HG03342 (cell line): ENCODE data around the gene APBB2.
A peak's percentile ranks its signal among the peaks of the same experiment; 100 is the strongest.
"Not testable (repeated sequence)": the region's sequence is repeated elsewhere in the genome, so short reads cannot be mapped to it uniquely, and the experiment has no call there.

Experiments used
- ATAC-seq: cut with Tn5 transposase; IDR thresholded peaks from one replicate; pipeline ENCODE4 v1.9.1; 2021; ENCODE audit warnings: mild to moderate bottlenecking, moderate library complexity; ENCODE audit not compliant: unreplicated experiment

APBB2 gene

GRCh38 chr4:41029098-41029497 is 185.2 kb downstream of the APBB2 start:
- ATAC-seq = no peak

- ATAC-seq = no peak
Measured at GRCh38 chr4:41028392-41029076, 185.8 kb downstream of the APBB2 start.

GRCh38 chr4:41026971-41027370 is 187.4 kb downstream of the APBB2 start:
- no peak for ATAC-seq

GRCh38 chr4:41025824-41026223 is 188.5 kb downstream of the APBB2 start:
- ATAC-seq = no peak

GRCh38 chr4:41024556-41025491 is 189.5 kb downstream of the APBB2 start:
- ATAC-seq = no peak

- ATAC-seq = no peak
Measured at GRCh38 chr4:41022116-41022515, 192.2 kb downstream of the APBB2 start.

GRCh38 chr4:41015016-41015675 is 199.2 kb downstream of the APBB2 start:
- ATAC-seq = no peak

- ATAC-seq = no peak
Measured at GRCh38 chr4:41014158-41014557, 200.2 kb downstream of the APBB2 start.

- ATAC-seq = no peak
Measured at GRCh38 chr4:41013746-41014145, 200.6 kb downstream of the APBB2 start.

- ATAC-seq = no peak
Measured at GRCh38 chr4:41012911-41013310, 201.4 kb downstream of the APBB2 start.

GRCh38 chr4:41012293-41012692 is 202.0 kb downstream of the APBB2 start:
- ATAC-seq = no peak

- no peak for ATAC-seq
Measured at GRCh38 chr4:41009411-41009810, 204.9 kb downstream of the APBB2 start.

- ATAC-seq = no peak
Measured at GRCh38 chr4:41006141-41006540, 208.2 kb downstream of the APBB2 start.

GRCh38 chr4:41002309-41002708 is 212.0 kb downstream of the APBB2 start:
- no peak for ATAC-seq

GRCh38 chr4:41000356-41000755 is 214.0 kb downstream of the APBB2 start:
- ATAC-seq = no peak

GRCh38 chr4:40998675-40999358 is 215.5 kb downstream of the APBB2 start:
- no peak for ATAC-seq

- ATAC-seq = no peak
Measured at GRCh38 chr4:40995850-40996249, 218.5 kb downstream of the APBB2 start.

GRCh38 chr4:40994321-40994720 is 220.0 kb downstream of the APBB2 start:
- not testable (repeated sequence) for ATAC-seq

- not testable (repeated sequence) for ATAC-seq
Measured at GRCh38 chr4:40993296-40993693, 221.0 kb downstream of the APBB2 start.

GRCh38 chr4:40992472-40993295 is 221.7 kb downstream of the APBB2 start:
- peak; percentile 70 for ATAC-seq
